Measurements from ENCODE around the gene UNC50.

DNA sequence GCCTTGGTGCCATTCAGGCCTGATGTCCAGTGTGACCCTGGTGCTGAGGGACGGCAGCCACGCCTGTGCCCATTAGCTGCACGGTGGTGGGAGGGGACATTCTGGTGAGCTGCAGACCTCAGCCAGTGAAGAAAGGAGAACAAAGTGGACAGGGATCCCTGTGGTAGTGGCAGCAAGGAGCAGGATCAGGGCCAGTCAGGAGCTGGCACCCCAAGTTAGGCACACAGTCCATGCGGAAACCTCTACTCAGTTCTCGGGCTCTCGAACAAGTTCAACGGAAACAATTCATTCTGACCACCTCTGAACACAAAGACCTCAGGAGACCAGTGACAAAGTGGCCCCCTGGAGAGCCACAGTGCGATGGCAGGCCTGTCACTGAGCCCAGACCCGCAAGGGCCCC lies 30.2 kb upstream of the UNC50 start:
- TF ChIP-seq CTCF (IDR thresholded peaks at IDR 0.05 in 4 of 5, conservative IDR thresholded peaks at IDR 0.05 in 1 of 5) (no peak), POLR2A (IDR thresholded peaks at IDR 0.05) (no peak)
